ENCODE measurements around the gene NUDT14.

NUDT14 gene

GRCh38 chr14:105131241-105131640 is 49.9 kb downstream of the NUDT14 start:
- TF ChIP-seq JUND (IDR thresholded peaks at IDR 0.05; ENCODE audit: low read depth) = no peak
- in situ Hi-C loops (cut with HindIII; ENCODE audit: low pct_unique_long_range_greater_than_20kb, low sequenced_read_pairs) = no loop called here
- DNase-seq (ENCODE audit: low read depth in 1 of 2, low spot score in 1 of 2) = no peak

GRCh38 chr14:105128059-105128458 is 53.1 kb downstream of the NUDT14 start:
- no peak for TF ChIP-seq JUND (IDR thresholded peaks at IDR 0.05; ENCODE audit: low read depth)
- no peak for DNase-seq (ENCODE audit: low read depth in 1 of 2, low spot score in 1 of 2)
- in situ Hi-C loops (cut with HindIII; ENCODE audit: low pct_unique_long_range_greater_than_20kb, low sequenced_read_pairs) = no loop called here

GRCh38 chr14:105126981-105127329 is 54.2 kb downstream of the NUDT14 start:
- in situ Hi-C loops (cut with HindIII; ENCODE audit: low pct_unique_long_range_greater_than_20kb, low sequenced_read_pairs) = no loop called here
- no peak for DNase-seq (ENCODE audit: low read depth in 1 of 2, low spot score in 1 of 2)
- TF ChIP-seq JUND (IDR thresholded peaks at IDR 0.05; ENCODE audit: low read depth) = no peak

- no peak for TF ChIP-seq JUND (IDR thresholded peaks at IDR 0.05; ENCODE audit: low read depth)
- DNase-seq (ENCODE audit: low read depth in 1 of 2, low spot score in 1 of 2) = no peak
These were observed 54.8 kb downstream of the NUDT14 start for GRCh38 chr14:105126126-105126980.

GRCh38 chr14:105124823-105125222 is 56.3 kb downstream of the NUDT14 start:
- DNase-seq (ENCODE audit: low read depth in 1 of 2, low spot score in 1 of 2) = no peak
- in situ Hi-C loops (cut with HindIII; ENCODE audit: low pct_unique_long_range_greater_than_20kb, low sequenced_read_pairs) = no loop called here
- TF ChIP-seq JUND (IDR thresholded peaks at IDR 0.05; ENCODE audit: low read depth) = no peak

More at GRCh38 chr14:105126126-105126980, 54.8 kb downstream of the NUDT14 start:
- in situ Hi-C loops (cut with HindIII; ENCODE audit: low pct_unique_long_range_greater_than_20kb, low sequenced_read_pairs) = no loop called here

DNA sequence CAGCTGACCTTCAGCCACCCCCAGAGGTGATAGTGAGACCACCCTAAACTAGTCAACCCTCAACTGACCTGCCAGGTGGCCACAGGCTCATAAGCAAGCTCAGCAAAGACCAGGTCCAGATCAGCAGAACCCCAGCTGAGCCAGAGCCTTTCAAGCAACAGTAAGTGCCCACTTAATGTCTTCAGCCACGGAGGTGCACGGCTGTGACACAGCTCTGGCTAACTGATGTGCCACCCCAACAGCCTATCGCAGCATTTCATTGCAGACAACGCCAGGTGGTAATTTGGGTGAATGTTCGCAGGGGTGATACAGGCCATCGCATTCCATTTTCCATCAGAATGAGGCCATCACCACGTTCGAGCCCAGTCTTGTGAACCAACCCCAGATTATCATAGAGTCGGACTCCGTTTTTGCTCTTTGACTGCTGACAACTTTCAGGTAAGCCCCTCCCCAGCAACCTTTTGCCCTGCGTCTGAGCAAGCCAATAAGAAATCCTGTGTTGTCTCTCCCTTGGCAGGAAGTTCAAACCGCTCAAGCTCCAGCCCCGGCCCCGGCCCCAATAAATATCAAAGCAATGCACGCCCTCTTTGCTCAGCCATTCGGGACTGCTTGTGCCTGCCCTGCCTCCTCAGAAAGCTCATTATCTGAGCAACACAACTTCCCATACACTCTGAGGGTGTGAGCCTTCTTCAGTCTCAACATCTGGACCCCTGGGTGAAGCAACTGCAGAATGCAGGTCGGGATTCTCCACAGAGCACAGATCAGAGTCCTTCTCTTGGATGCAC is 56.9 kb downstream of the NUDT14 start:
- TF ChIP-seq JUND (IDR thresholded peaks at IDR 0.05; ENCODE audit: low read depth) = no peak
- in situ Hi-C loops (cut with HindIII; ENCODE audit: low pct_unique_long_range_greater_than_20kb, low sequenced_read_pairs) = no loop called here
- no peak for DNase-seq (ENCODE audit: low read depth in 1 of 2, low spot score in 1 of 2)

- in situ Hi-C loops (cut with HindIII; ENCODE audit: low pct_unique_long_range_greater_than_20kb, low sequenced_read_pairs) = no loop called here
- DNase-seq (ENCODE audit: low read depth in 1 of 2, low spot score in 1 of 2) = no peak
- no peak for TF ChIP-seq JUND (IDR thresholded peaks at IDR 0.05; ENCODE audit: low read depth)
These were observed 57.9 kb downstream of the NUDT14 start for GRCh38 chr14:105123064-105123665.

All from T47D (cell line).